K562 (cell line): ENCODE results near the gene TAPBPL. TPM values are rescaled to one million over a fixed set of nuclear protein-coding genes. Genes with fewer than 3 reads are reported as not detected.

Source experiments
- ATAC-seq: fragments of 200-7000 bp; cut with Tn5 transposase; 3 replicates; pipeline ENCODE4 v1.9.1; 2020; ENCODE audit warnings: moderate library complexity
- BruUV-seq: library from RNA; stranded (reverse); fragments of 400-500 nt; replicated peaks from 2 replicates; lab custom pipeline; 2021; lab: Mats Ljungman, UMichigan
- CTCF ChIA-PET: fragments of 300-600 bp; formaldehyde crosslinking; extraction: SDS; loops from one replicate; lab custom pipeline; 2021; ENCODE audit warnings: low intra/inter-chr PET ratio; lab: Yijun Ruan, JAX
- POLR2A ChIA-PET: fragments of 300-600, 350-650 bp; sonication (Branson Sonifier 250); formaldehyde crosslinking; extraction: SDS; loops from one replicate; lab custom pipeline; 2021; ENCODE audit warnings: antibody characterized with exemption, inconsistent platforms; lab: Yijun Ruan, JAX
- DNase-seq, 4 experiments: peaks; one replicate each; pipeline versions ENCODE4 v3.0.0 to v3.0.0-alpha.2; 2011 to 2018; ENCODE audit warnings: low spot score in 3 of 4, mixed read lengths in 3 of 4; ENCODE audit errors: extremely low read depth in 1 of 4
- FAIRE-seq: peaks from 2 replicates; lab custom pipeline; 2011; peaks lifted over from hg19 to GRCh38; lab: Jason Lieb, UNC
- H2AFZ ChIP-seq: 2 replicates; pipeline ENCODE4 v1.6.0; 2011; ENCODE audit warnings: low read depth, low read length, control low read depth, inconsistent platforms
- H3K27ac ChIP-seq: fragments of 200-600 bp; 3 replicates; pipeline ENCODE4 v1.8.0; 2011; ENCODE audit warnings: low read depth, mild to moderate bottlenecking, control low read depth, inconsistent platforms, low read length, moderate library complexity, mixed read lengths; ENCODE audit errors: extremely low read depth
- H3K27me3 ChIP-seq, 2 experiments: fragments of 300-600 bp in 1 of 2; 2 replicates in 1 of 2; 3 replicates in 1 of 2; pipeline versions ENCODE4 v1.6.0 to v1.8.0; 2011; ENCODE audit warnings: inconsistent platforms in 2 of 2, low read length in 2 of 2, mild to moderate bottlenecking in 1 of 2, mixed read lengths in 1 of 2, moderate library complexity in 1 of 2; ENCODE audit not compliant: control insufficient read depth in 2 of 2, insufficient read depth in 2 of 2
- H3K36me3 ChIP-seq: fragments of 300-600 bp; 3 replicates; pipeline ENCODE4 v1.8.0; 2011; ENCODE audit warnings: mild to moderate bottlenecking, low read length, inconsistent platforms; ENCODE audit not compliant: control insufficient read depth, insufficient read depth
- H3K4me1 ChIP-seq, 2 experiments: fragments of 200-600 bp in 1 of 2; replicated peaks in 1 of 2; 2 replicates in 1 of 2; 3 replicates in 1 of 2; pipeline versions ENCODE4 v1.5.1 to v1.8.0; 2011; ENCODE audit warnings: inconsistent platforms in 2 of 2, low read length in 2 of 2, mild to moderate bottlenecking in 1 of 2, mixed read lengths in 1 of 2, moderate library complexity in 1 of 2; ENCODE audit not compliant: control insufficient read depth in 2 of 2, insufficient read depth in 2 of 2
- H3K4me2 ChIP-seq: 2 replicates; pipeline ENCODE4 v1.6.1; 2011; ENCODE audit warnings: low read length, control low read depth, inconsistent platforms, mixed read lengths; ENCODE audit not compliant: insufficient read depth
- H3K4me3 ChIP-seq: fragments of 200-600 bp; sonication (generic), shearing (Covaris generic); 2 replicates; pipeline ENCODE4 v1.5.1; 2016; ENCODE audit warnings: control low read depth, inconsistent platforms
- H3K79me2 ChIP-seq: fragments of 200-600 bp; 3 replicates; pipeline ENCODE4 v1.8.0; 2011; ENCODE audit warnings: low read length, inconsistent platforms; ENCODE audit not compliant: control insufficient read depth, insufficient read depth
- H3K9ac ChIP-seq, 2 experiments: 2 replicates each; pipeline versions ENCODE4 v1.6.0 to v1.6.1; 2011; ENCODE audit warnings: low read depth in 2 of 2, low read length in 2 of 2, control low read depth in 1 of 2, inconsistent platforms in 1 of 2, mild to moderate bottlenecking in 1 of 2, mixed read lengths in 1 of 2; ENCODE audit not compliant: insufficient read depth in 1 of 2
- H3K9me1 ChIP-seq: one replicate; pipeline ENCODE4 v1.6.0; 2011; ENCODE audit warnings: inconsistent platforms, mild to moderate bottlenecking, low read length, moderate library complexity; ENCODE audit not compliant: control insufficient read depth, insufficient read depth
- H3K9me3 ChIP-seq: replicated peaks from 2 replicates; pipeline ENCODE4 v1.5.1; 2011; ENCODE audit warnings: low read depth, low read length, inconsistent platforms; ENCODE audit not compliant: control insufficient read depth, insufficient read depth
- H4K20me1 ChIP-seq: replicated peaks from 2 replicates; pipeline ENCODE4 v1.6.1; 2011; ENCODE audit warnings: low read length, inconsistent platforms, mixed read lengths; ENCODE audit not compliant: control insufficient read depth, insufficient read depth
- CBFB ChIP-seq: sonication (generic); formaldehyde crosslinking; IDR thresholded peaks from 2 replicates; pipeline ENCODE4 v1.4.0; 2020; ENCODE audit warnings: mild to moderate bottlenecking, missing genetic modification reagents
- NR2F6 ChIP-seq: fragments of 450-650 bp; formaldehyde crosslinking; IDR thresholded peaks from 2 replicates; pipeline ENCODE4 v1.4.0; 2020; ENCODE audit warnings: mild to moderate bottlenecking
- WGBS: fragments of 100-300 bp; shearing (Covaris generic); methylation state at CpG from one replicate; pipeline ENCODE4 v1.1.6; 2016; ENCODE audit warnings: low coverage, mixed read lengths; ENCODE audit not compliant: insufficient coverage; ENCODE audit errors: missing lambda C conversion rate; 5-methylcytosine and 5-hydroxymethylcytosine counted together
- in situ Hi-C: fragments of 300-500 bp; cut with MboI; formaldehyde crosslinking; loops from 4 replicates; pipeline ENCODE4 v1.15.0; 2018; ENCODE audit warnings: inconsistent platforms, mixed read lengths
- intact Hi-C: fragments of 100-400 bp; cut with micrococcal nuclease; formaldehyde crosslinking; loops from 2 replicates; pipeline ENCODE4 v1.14.2; 2022
- polyA plus RNA-seq, 8 experiments: library from polyadenylated mRNA; depleted of rRNA in 4 of 8; stranded (reverse) in 5 of 8; unstranded in 3 of 8; fragments of >200 nt; fragmentation: Nextera tagmentation in 2 of 8; fragmentation: Illumina TruSeq in 1 of 8; extraction: Ambion mirVana in 2 of 8; extraction: Trizol in 1 of 8; gene quantifications; 2 replicates each; pipeline versions ENCODE4 v1.2.1 to v1.2.3, GENCODE V29; 2011 to 2014; ENCODE audit warnings: inconsistent platforms in 1 of 8, missing spikeins in 1 of 8
- total RNA-seq, 7 experiments: library from RNA; depleted of rRNA in 6 of 7; stranded (reverse); fragments of >200 nt in 6 of 7; fragmentation: Illumina TruSeq in 2 of 7; extraction: Trizol in 2 of 7; gene quantifications; 2 replicates each; pipeline versions ENCODE4 v1.2.1 to v1.2.3, GENCODE V29; 2011 to 2021; ENCODE audit warnings: low replicate concordance in 1 of 7
- TF ChIP-seq, protein P1 (sequence below): fragments of 250-450 bp; sonication (Bioruptor Pico); IDR thresholded peaks from 2 replicates; pipeline ENCODE4 v1.8.0; 2021; ENCODE audit warnings: mild to moderate bottlenecking, moderate library complexity
- TF ChIP-seq, protein P2 (sequence below): fragments of 200-400 bp; formaldehyde crosslinking; IDR thresholded peaks from 2 replicates; pipeline ENCODE4 v1.6.1; 2017; ENCODE audit warnings: mild to moderate bottlenecking, low read depth, low read length, moderate library complexity

TAPBPL gene
- total and polyA plus RNA-seq, 9 of the 15 experiments (the other 6 are each of a cell fraction or from before 2014, with no cell fraction given): 0.29 to 1.6 (median 0.45) TPM

DNA sequence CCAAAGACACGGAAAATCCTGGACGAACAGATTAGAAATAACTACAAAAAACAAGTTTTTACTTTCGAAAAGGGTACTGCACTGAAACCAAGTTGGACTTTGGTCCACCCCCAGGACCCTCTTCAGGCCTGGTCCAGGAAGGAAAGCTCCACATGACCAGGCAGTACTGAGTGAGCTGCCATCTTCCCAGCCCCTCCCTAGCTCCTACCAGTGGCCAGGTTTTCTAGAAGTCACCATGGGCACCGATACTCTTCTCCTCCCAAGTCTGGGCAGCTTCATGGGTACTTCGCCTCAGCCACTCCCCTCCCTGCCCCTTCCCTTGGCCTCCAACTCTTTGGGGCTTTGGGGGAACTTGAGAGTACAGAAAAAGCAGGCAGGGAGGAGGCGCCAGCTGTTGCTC, 12.0 kb downstream of the TAPBPL start (continued):
- TF ChIP-seq, protein P1, sequence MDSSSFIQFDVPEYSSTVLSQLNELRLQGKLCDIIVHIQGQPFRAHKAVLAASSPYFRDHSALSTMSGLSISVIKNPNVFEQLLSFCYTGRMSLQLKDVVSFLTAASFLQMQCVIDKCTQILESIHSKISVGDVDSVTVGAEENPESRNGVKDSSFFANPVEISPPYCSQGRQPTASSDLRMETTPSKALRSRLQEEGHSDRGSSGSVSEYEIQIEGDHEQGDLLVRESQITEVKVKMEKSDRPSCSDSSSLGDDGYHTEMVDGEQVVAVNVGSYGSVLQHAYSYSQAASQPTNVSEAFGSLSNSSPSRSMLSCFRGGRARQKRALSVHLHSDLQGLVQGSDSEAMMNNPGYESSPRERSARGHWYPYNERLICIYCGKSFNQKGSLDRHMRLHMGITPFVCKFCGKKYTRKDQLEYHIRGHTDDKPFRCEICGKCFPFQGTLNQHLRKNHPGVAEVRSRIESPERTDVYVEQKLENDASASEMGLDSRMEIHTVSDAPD (CRISPR knock-in tag): no peak

DNA sequence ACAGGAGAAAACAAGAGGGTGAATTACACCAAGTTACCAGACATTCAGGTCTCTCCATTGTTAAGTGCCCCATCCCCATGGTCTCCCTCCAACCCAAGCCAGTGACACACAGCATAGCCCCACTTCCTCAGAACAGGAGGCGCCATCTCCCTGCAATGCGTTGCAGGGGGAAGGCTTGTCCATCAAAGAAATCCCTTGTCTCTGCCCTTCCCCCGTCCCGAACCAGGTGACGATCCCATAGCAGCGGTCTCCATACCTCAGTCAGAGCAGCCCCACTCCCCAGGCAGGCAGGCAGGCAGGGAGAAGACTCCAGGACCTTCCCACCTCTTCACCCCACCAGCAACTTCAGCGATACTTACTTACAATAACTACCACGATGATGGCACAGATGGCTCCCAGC, 12.7 kb downstream of the TAPBPL start:
- H3K4me3 ChIP-seq: no peak overlapping the region
- H3K79me2 ChIP-seq: no peaks in the 10 kb centered on the region
- no peak overlapping the region for H3K27ac ChIP-seq
- no peaks in the 10 kb centered on the region for H3K9me3 ChIP-seq
- peaks cover 14% of the 10 kb centered on the region; the same call in 2 of the 3 replicates for H3K36me3 ChIP-seq
- ATAC-seq: no peak
- no peak overlapping the region for H3K4me2 ChIP-seq
- in situ Hi-C loops: loop anchor here (5.0 to 25.0 kb wide), 2 partner anchors 42 to 402 kb away; no protein-coding TSS in a partner anchor
- intact Hi-C loops: no loop called here
- H3K4me1 ChIP-seq: peaks cover 0 to 4% of the 10 kb centered on the region in 2 experiments; a peak in 3 of 5 replicates
- no peaks in the 10 kb centered on the region for H4K20me1 ChIP-seq
- no TSS peak for BruUV-seq
- WGBS: 76% methylated on average over 7 of the region's 8 CpGs
- no peak overlapping the region for H3K9ac ChIP-seq
- no peaks in the 10 kb centered on the region for H3K9me1 ChIP-seq
- no peak overlapping the region for H2AFZ ChIP-seq
- FAIRE-seq: no peak
- DNase-seq: no peak
- ChIA-PET CTCF (interaction anchor here (0.6 to 3.1 kb wide), 4 partner anchors 41 to 142 kb away, joined by 3 to 19 read pairs (median 8); no protein-coding TSS in a partner anchor), POLR2A (interaction anchor here (0.6 kb wide), 1 partner anchor 122 kb away, joined by 3 read pairs; no protein-coding TSS in a partner anchor)
- TF ChIP-seq, protein P2, sequence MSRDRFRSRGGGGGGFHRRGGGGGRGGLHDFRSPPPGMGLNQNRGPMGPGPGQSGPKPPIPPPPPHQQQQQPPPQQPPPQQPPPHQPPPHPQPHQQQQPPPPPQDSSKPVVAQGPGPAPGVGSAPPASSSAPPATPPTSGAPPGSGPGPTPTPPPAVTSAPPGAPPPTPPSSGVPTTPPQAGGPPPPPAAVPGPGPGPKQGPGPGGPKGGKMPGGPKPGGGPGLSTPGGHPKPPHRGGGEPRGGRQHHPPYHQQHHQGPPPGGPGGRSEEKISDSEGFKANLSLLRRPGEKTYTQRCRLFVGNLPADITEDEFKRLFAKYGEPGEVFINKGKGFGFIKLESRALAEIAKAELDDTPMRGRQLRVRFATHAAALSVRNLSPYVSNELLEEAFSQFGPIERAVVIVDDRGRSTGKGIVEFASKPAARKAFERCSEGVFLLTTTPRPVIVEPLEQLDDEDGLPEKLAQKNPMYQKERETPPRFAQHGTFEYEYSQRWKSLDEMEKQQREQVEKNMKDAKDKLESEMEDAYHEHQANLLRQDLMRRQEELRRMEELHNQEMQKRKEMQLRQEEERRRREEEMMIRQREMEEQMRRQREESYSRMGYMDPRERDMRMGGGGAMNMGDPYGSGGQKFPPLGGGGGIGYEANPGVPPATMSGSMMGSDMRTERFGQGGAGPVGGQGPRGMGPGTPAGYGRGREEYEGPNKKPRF: no peak
- no peak for TF ChIP-seq NR2F6
- no peak for TF ChIP-seq CBFB (CRISPR knock-in tag)
- no peaks in the 10 kb centered on the region for H3K27me3 ChIP-seq
